K562 (cell line): Measurements from ENCODE around the gene DOP1A.

Source experiments
- ETV6 ChIP-seq, 3 experiments: fragments of 150-350 bp in 1 of 3; sonication (generic) in 1 of 3; formaldehyde crosslinking in 1 of 3; IDR thresholded peaks; 2 replicates each; pipeline versions ENCODE4 v1.6.1 to v1.8.0; 2014 to 2022; ENCODE audit warnings: borderline replicate concordance in 2 of 3, low read depth in 2 of 3, antibody characterized with exemption in 1 of 3, low read length in 1 of 3, mild to moderate bottlenecking in 1 of 3, missing genetic modification reagents in 1 of 3
- SIN3A ChIP-seq, 2 experiments: fragments of 150-350 bp in 1 of 2; IDR thresholded peaks; 2 replicates each; pipeline ENCODE4 v1.6.1; 2011 to 2016; ENCODE audit warnings: borderline replicate concordance in 2 of 2, low read depth in 2 of 2, low read length in 2 of 2, mild to moderate bottlenecking in 2 of 2, moderate library complexity in 2 of 2; ENCODE audit not compliant: control insufficient read depth in 1 of 2
- SRSF9 ChIP-seq: fragments of 200-400 bp; formaldehyde crosslinking; IDR thresholded peaks from 2 replicates; pipeline ENCODE4 v1.6.1; 2017; ENCODE audit warnings: low read depth, low read length, borderline replicate concordance
- ZBTB40 ChIP-seq, 2 experiments: fragments of 450-650 bp in 1 of 2; sonication (generic) in 1 of 2; formaldehyde crosslinking in 1 of 2; IDR thresholded peaks; 2 replicates each; pipeline versions ENCODE4 v1.7.1 to v1.9.0; 2016 to 2022; ENCODE audit warnings: inconsistent platforms in 1 of 2, mild to moderate bottlenecking in 1 of 2, missing genetic modification reagents in 1 of 2

- no peak for TF ChIP-seq ETV6 (IDR thresholded peaks at IDR 0.05; ENCODE audit: borderline replicate concordance in 1 of 2, low read depth in 2 of 2, low read length in 1 of 2)
- no peak for TF ChIP-seq ETV6 (CRISPR knock-in tag; IDR thresholded peaks at IDR 0.05; ENCODE audit: borderline replicate concordance)
- TF ChIP-seq SRSF9 = no peak
- TF ChIP-seq SIN3A (IDR thresholded peaks at IDR 0.05; ENCODE audit: borderline replicate concordance in 2 of 2, control insufficient read depth in 1 of 2, low read depth in 2 of 2, low read length in 2 of 2) = no peak
- no peak for TF ChIP-seq ZBTB40 (IDR thresholded peaks at IDR 0.05)
- TF ChIP-seq ZBTB40 (CRISPR knock-in tag; IDR thresholded peaks at IDR 0.05) = no peak
These were observed 19.3 kb downstream of the DOP1A start for GRCh38 chr6:83086751-83087150.
